ENCODE data around the gene SMYD2. TPM values are rescaled to one million over a fixed set of nuclear protein-coding genes. Genes with fewer than 3 reads are reported as not detected.

The SMYD2 gene
- total and polyA plus RNA-seq, 2 donors (not counting 3 experiments of a cell fraction or from before 2014, with no cell fraction given): 8.0 to 20.9 TPM

- intact Hi-C loops (cut with micrococcal nuclease): no loop called here
- H3K27ac ChIP-seq (ENCODE audit: insufficient read depth, low read depth, low read length): no peak overlapping the region
- CTCF ChIA-PET: interaction anchor here (1.1 to 3.4 kb wide), 3 partner anchors 26 to 205 kb away, joined by 3 to 17 read pairs (median 3); no protein-coding TSS in a partner anchor
Measured at GRCh38 chr1:214379236-214379970, 98.4 kb downstream of the SMYD2 start.

More at GRCh38 chr1:214379236-214379970, 98.4 kb downstream of the SMYD2 start:
- Histone ChIP-seq H3K4me1 (ENCODE audit: control insufficient read depth, extremely low read depth, insufficient read depth, low read length) (no peaks in the 10 kb centered on the region), H3K27me3 (ENCODE audit: control insufficient read depth in 2 of 2, insufficient read depth in 2 of 2, low read length in 2 of 2) (no peaks in the 10 kb centered on the region), H3K79me2 (ENCODE audit: control insufficient read depth, insufficient read depth, low read length) (peaks cover 2% of the 10 kb centered on the region), H3K9me3 (replicated peaks; ENCODE audit: control insufficient read depth, insufficient read depth, low read length) (no peaks in the 10 kb centered on the region), H4K20me1 (replicated peaks; ENCODE audit: control insufficient read depth, extremely low read depth, insufficient read depth, low read length) (no peaks in the 10 kb centered on the region), H3K9ac (replicated peaks; ENCODE audit: extremely low read depth, insufficient read depth, low read length) (no peak overlapping the region), H3K9me1 (replicated peaks; ENCODE audit: control insufficient read depth, extremely low read depth, insufficient read depth, low read length) (no peaks in the 10 kb centered on the region), H3K4me2 (ENCODE audit: insufficient read depth, low read length) (no peak overlapping the region), H3K4me3 (replicated peaks in 1 of 3; ENCODE audit: insufficient read depth in 1 of 3, low read depth in 1 of 3, low read length in 3 of 3) (no peak overlapping the region), H2AFZ (ENCODE audit: low read depth, low read length) (no peak overlapping the region), H3K36me3 (ENCODE audit: control insufficient read depth in 2 of 2, extremely low read depth in 1 of 2, insufficient read depth in 2 of 2, low read length in 2 of 2) (peaks cover 25 to 30% of the 10 kb centered on the region in 2 experiments)
- POLR2A ChIA-PET: no interaction called here
- DNase-seq (ENCODE audit: low read depth, low spot score) (no peak), FAIRE-seq (no peak)
- no TSS peak for BruUV-seq (replicated peaks)
- dilution Hi-C loops (cut with MboI; ENCODE audit: extremely low pct_ligation_motif_present, low sequenced_read_pairs): no loop called here
- TF ChIP-seq POLR2AphosphoS5 (IDR thresholded peaks at IDR 0.05; ENCODE audit: insufficient read depth, low read depth, low read length) (no peak), POLR2A (IDR thresholded peaks at IDR 0.05; ENCODE audit: low read depth, low read length) (no peak), MAX (IDR thresholded peaks at IDR 0.05; ENCODE audit: insufficient read depth, insufficient read length) (no peak), MYC (IDR thresholded peaks at IDR 0.05; ENCODE audit: low read depth, low read length) (no peak), JUN (IDR thresholded peaks at IDR 0.05; ENCODE audit: borderline replicate concordance, insufficient read depth, insufficient read length, low read depth) (no peak), FOS (IDR thresholded peaks at IDR 0.05; ENCODE audit: borderline replicate concordance, insufficient read depth, low read length) (no peak), GATA2 (IDR thresholded peaks at IDR 0.05; ENCODE audit: insufficient read depth, insufficient read length, low read depth, low read length) (no peak), CTCF (IDR thresholded peaks at IDR 0.05; ENCODE audit: extremely low read depth in 1 of 2, insufficient read depth in 1 of 2, low read depth in 1 of 2, low read length in 2 of 2) (no peak), EZH2 (IDR thresholded peaks at IDR 0.05; ENCODE audit: borderline replicate concordance, low read depth, low read length, severe bottlenecking) (no peak)
